ENCODE measurements around the gene CEP112. TPM values are rescaled to one million over a fixed set of nuclear protein-coding genes. Genes with fewer than 3 reads are reported as not detected.
"Not testable (repeated sequence)": the region's sequence is repeated elsewhere in the genome, so short reads cannot be mapped to it uniquely, and the experiment has no call there.

The CEP112 gene
- total and polyA plus RNA-seq, 4 donors, result 5.9 to 32.9 (median 18.8) TPM

DNA sequence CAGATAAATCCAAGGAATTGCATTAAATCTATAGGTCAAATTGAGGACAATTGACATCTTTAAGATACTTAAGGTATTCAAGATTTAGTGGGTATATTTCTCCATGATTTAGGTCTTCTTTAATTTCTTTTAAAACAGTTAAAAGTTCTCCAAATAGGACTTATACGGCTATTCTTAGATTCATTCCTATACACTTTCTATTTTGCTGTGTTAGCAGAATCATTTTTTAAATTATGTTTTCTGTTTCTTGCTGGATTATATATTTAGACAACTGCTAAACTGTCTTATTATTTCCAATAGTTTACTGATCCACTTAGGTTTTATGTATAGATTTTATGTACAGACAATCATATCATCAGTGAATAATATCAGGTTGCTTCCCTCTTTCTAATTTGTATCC lies 404.4 kb downstream of the CEP112 start:
- Histone ChIP-seq H3K27me3 (ENCODE audit: control insufficient read depth in 3 of 3, insufficient read depth in 3 of 3, low read length in 2 of 3) (no peaks in the 10 kb centered on the region), H3K9ac (ENCODE audit: insufficient read depth in 1 of 2, low read length in 2 of 2) (no peak overlapping the region), H3K4me3 (no peak overlapping the region), H3K27ac (ENCODE audit: low read depth in 1 of 2, low read length in 1 of 2) (no peak overlapping the region), H3K4me1 (ENCODE audit: control insufficient read depth in 5 of 5, insufficient read depth in 5 of 5, low read length in 5 of 5) (peaks cover 0 to 4% (median 0%) of the 10 kb centered on the region in 5 donors), H3K9me3 (ENCODE audit: control insufficient read depth in 4 of 4, insufficient read depth in 3 of 4, low read length in 3 of 4) (peaks cover 0 to under 1% (median 0%) of the 10 kb centered on the region in 4 donors), H3K36me3 (ENCODE audit: control insufficient read depth in 4 of 4, insufficient read depth in 4 of 4, low read length in 4 of 4) (no peaks in the 10 kb centered on the region)
- no peak for ATAC-seq (ENCODE audit: insufficient read depth, low FRiP score)
- no peak for DNase-seq
- TF ChIP-seq, protein P1, sequence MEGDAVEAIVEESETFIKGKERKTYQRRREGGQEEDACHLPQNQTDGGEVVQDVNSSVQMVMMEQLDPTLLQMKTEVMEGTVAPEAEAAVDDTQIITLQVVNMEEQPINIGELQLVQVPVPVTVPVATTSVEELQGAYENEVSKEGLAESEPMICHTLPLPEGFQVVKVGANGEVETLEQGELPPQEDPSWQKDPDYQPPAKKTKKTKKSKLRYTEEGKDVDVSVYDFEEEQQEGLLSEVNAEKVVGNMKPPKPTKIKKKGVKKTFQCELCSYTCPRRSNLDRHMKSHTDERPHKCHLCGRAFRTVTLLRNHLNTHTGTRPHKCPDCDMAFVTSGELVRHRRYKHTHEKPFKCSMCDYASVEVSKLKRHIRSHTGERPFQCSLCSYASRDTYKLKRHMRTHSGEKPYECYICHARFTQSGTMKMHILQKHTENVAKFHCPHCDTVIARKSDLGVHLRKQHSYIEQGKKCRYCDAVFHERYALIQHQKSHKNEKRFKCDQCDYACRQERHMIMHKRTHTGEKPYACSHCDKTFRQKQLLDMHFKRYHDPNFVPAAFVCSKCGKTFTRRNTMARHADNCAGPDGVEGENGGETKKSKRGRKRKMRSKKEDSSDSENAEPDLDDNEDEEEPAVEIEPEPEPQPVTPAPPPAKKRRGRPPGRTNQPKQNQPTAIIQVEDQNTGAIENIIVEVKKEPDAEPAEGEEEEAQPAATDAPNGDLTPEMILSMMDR (IDR thresholded peaks at IDR 0.05; ENCODE audit: control extremely low read depth, extremely low read depth), result no peak
- 94 to 96% methylated on average over 1 of the region's 1 CpG for WGBS, 2 donors

DNA sequence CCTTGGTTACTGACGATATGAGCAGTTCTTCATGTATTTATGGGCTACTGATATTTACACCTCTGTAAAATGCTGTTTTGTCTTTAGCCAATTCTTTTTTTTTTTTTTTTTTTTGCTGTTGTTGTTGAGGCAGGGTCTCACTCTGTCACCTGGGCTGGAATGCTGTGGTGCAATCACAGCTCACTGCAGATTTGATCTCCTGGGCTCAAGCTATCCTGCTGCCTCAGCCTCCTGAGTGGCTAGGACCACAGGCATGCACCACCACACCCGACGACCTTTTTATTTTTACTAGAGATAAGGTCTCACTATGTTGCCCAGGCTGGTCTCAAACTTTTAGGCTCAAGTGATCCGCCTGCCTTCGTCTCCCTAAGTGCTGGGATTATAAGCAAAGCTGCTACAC lies 405.5 kb downstream of the CEP112 start:
- TF ChIP-seq, protein P1 (IDR thresholded peaks at IDR 0.05; ENCODE audit: control extremely low read depth, extremely low read depth), result no peak
- Histone ChIP-seq H3K36me3 (ENCODE audit: control insufficient read depth in 4 of 4, insufficient read depth in 4 of 4, low read length in 4 of 4) (no peaks in the 10 kb centered on the region), H3K27me3 (ENCODE audit: control insufficient read depth in 3 of 3, insufficient read depth in 3 of 3, low read length in 2 of 3) (no peaks in the 10 kb centered on the region), H3K4me3 (no peak overlapping the region), H3K9ac (ENCODE audit: insufficient read depth in 1 of 2, low read length in 2 of 2) (no peak overlapping the region), H3K4me1 (ENCODE audit: control insufficient read depth in 5 of 5, insufficient read depth in 5 of 5, low read length in 5 of 5) (no peaks in the 10 kb centered on the region), H3K9me3 (ENCODE audit: control insufficient read depth in 4 of 4, insufficient read depth in 3 of 4, low read length in 3 of 4) (peaks cover 0 to 4% (median 0%) of the 10 kb centered on the region in 4 donors), H3K27ac (ENCODE audit: low read depth in 1 of 2, low read length in 1 of 2) (no peak overlapping the region)
- 92 to 96% methylated on average over 5 of the region's 5 CpGs for WGBS, 2 donors
- ATAC-seq (ENCODE audit: insufficient read depth, low FRiP score), result no peak
- DNase-seq, result no peak

DNA sequence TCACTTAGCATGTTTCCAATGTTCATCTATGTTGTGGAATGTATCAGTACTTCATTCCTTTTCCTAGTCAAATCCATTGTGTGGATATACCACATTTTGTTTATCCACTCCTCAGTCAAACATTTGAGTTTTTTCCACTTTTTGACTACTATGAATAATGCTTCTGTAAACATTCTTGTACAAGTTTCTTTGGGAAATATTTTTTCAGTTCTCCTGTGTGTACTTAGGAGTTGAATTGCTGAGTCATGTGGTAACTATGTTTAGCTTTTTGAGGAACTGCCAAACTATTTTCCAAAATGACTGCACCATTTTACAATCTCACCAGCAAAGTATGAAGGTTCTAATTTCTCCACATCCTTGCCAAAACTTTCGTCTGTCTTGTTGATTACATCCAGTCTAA lies 406.8 kb downstream of the CEP112 start:
- Histone ChIP-seq H3K27me3 (ENCODE audit: control insufficient read depth in 3 of 3, insufficient read depth in 3 of 3, low read length in 2 of 3) (no peaks in the 10 kb centered on the region), H3K4me1 (ENCODE audit: control insufficient read depth in 5 of 5, insufficient read depth in 5 of 5, low read length in 5 of 5) (no peaks in the 10 kb centered on the region), H3K27ac (ENCODE audit: low read depth in 1 of 2, low read length in 1 of 2) (no peak overlapping the region), H3K36me3 (ENCODE audit: control insufficient read depth in 4 of 4, insufficient read depth in 4 of 4, low read length in 4 of 4) (no peaks in the 10 kb centered on the region), H3K9me3 (ENCODE audit: control insufficient read depth in 4 of 4, insufficient read depth in 3 of 4, low read length in 3 of 4) (peaks cover 0 to 4% (median 0%) of the 10 kb centered on the region in 4 donors), H3K9ac (ENCODE audit: insufficient read depth in 1 of 2, low read length in 2 of 2) (no peak overlapping the region), H3K4me3 (no peak overlapping the region)
- DNase-seq (peak in 2 of 3 donors; percentile 64 to 76), ATAC-seq (ENCODE audit: insufficient read depth, low FRiP score) (peak; percentile 74)
- 5 to 18% methylated on average over 1 of the region's 1 CpG for whole genome bisulfite sequencing, 2 donors
- TF ChIP-seq, protein P1 (IDR thresholded peaks at IDR 0.05; ENCODE audit: control extremely low read depth, extremely low read depth), result no peak

DNA sequence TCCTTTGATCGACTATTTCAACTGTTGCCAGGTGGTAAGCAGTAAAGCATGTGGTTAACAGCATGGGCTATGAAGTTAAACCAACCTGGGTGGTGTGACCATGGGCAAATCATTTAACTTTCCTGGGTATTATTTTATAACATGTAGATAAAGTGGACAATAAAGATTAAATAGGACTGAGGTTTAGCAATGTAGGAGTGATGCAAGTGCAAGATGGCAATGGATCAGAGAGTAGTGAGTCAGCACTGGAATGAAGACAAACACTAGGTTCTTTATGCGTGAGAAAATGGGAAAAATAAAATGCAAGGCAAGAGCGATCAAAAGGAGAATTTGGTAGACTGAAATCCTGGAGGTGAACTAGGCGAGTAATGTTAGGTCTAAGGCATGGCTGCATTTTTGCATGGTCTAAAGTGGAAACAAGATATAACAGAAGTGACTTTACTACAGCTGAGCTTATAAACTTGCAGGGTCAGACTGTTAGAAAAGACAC lies 408.0 kb downstream of the CEP112 start:
- WGBS, 2 donors, result 80 to 87% methylated on average over 4 of the region's 4 CpGs

DNA sequence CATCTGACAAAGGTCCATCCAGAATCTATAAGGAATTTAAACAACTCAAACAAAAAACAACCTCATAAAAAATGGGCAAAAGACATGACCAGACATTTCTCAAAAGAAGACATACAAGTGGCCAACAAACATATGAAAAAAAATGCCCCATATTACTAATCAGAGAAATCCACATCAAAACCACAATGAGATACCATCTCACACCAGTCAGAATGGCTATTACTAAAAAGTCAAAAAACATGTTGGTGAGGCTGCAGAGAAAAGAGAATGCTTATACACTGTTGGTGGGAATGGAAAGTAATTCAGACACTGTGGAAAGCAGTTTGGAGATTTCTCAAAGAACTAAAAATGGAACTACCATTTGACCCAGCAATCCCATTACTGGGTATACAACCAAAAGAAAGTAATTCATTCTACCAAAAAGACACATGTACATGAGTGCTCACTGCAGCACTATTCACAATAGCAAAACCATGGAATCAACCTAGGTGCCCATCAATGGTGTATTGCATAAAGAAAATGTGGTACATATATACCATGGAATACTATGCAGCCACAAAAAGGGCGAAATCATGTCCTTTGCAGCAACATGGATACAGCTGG lies 409.7 kb downstream of the CEP112 start:
- not testable (repeated sequence) for H3K9ac ChIP-seq (ENCODE audit: insufficient read depth in 1 of 2, low read length in 2 of 2); H3K27me3 ChIP-seq (ENCODE audit: control insufficient read depth in 3 of 3, insufficient read depth in 3 of 3, low read length in 2 of 3); H3K4me3 ChIP-seq; DNase-seq; H3K36me3 ChIP-seq (ENCODE audit: control insufficient read depth in 4 of 4, insufficient read depth in 4 of 4, low read length in 4 of 4); H3K27ac ChIP-seq (ENCODE audit: low read depth in 1 of 2, low read length in 1 of 2); H3K4me1 ChIP-seq (ENCODE audit: control insufficient read depth in 5 of 5, insufficient read depth in 5 of 5, low read length in 5 of 5); H3K9me3 ChIP-seq (ENCODE audit: control insufficient read depth in 4 of 4, insufficient read depth in 3 of 4, low read length in 3 of 4); ATAC-seq (ENCODE audit: insufficient read depth, low FRiP score)
- WGBS, 2 donors, result 54 to 57% methylated on average over 1 of the region's 1 CpG

More for the DNA sequence above, 408.0 kb downstream of the CEP112 start:
- H3K9me3 ChIP-seq (ENCODE audit: control insufficient read depth in 4 of 4, insufficient read depth in 3 of 4, low read length in 3 of 4), result peaks cover 0 to 4% (median 0%) of the 10 kb centered on the region in 4 donors
- TF ChIP-seq, protein P1 (IDR thresholded peaks at IDR 0.05; ENCODE audit: control extremely low read depth, extremely low read depth), result no peak
- no peaks in the 10 kb centered on the region for H3K27me3 ChIP-seq (ENCODE audit: control insufficient read depth in 3 of 3, insufficient read depth in 3 of 3, low read length in 2 of 3)
- H3K4me1 ChIP-seq (ENCODE audit: control insufficient read depth in 5 of 5, insufficient read depth in 5 of 5, low read length in 5 of 5), result no peaks in the 10 kb centered on the region
- peak overlapping the region in 1 of 2 donors; percentile 31 for H3K27ac ChIP-seq (ENCODE audit: low read depth in 1 of 2, low read length in 1 of 2)
- ATAC-seq (ENCODE audit: insufficient read depth, low FRiP score), result peak; percentile 44
- DNase-seq, result no peak
- no peaks in the 10 kb centered on the region for H3K36me3 ChIP-seq (ENCODE audit: control insufficient read depth in 4 of 4, insufficient read depth in 4 of 4, low read length in 4 of 4)
- no peak overlapping the region for H3K9ac ChIP-seq (ENCODE audit: insufficient read depth in 1 of 2, low read length in 2 of 2)
- no peak overlapping the region for H3K4me3 ChIP-seq

Data from lung (tissue), 12 donors.